ENCODE results near the gene PNPLA4. TPM values are rescaled to one million over a fixed set of nuclear protein-coding genes. Genes with fewer than 3 reads are reported as not detected.

The PNPLA4 gene
- total and polyA plus RNA-seq, 2 of the 4 experiments (the other 2 are of a cell fraction) = 14.3 to 15.7 TPM

DNA sequence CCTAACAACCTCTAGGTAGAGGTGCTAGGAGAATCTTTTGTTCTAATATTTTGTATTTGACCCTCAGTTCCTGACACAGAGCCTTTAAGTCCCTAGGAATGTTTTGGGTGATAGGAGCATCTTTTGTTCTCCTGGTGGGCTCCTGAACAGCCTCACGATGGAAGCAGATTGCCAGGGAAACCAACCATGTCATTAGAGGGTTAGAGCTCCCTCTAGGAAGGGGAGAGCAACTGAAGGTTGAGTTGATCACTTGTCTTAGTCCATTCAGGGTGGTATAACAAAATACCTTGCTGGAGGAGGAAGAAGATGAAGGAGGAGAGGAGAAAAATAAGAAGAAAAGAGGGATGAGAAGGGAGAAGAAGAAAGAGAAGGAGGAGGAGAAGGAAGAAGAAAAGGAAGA is 75.0 kb downstream of the PNPLA4 start:
- Histone ChIP-seq H3K23ac (ENCODE audit: low read depth, low read length) (no peak overlapping the region), H3K9ac (ENCODE audit: low read depth, low read length) (no peak overlapping the region), H2AFZ (replicated peaks; ENCODE audit: low read length, poor library complexity) (no peak overlapping the region), H3K4ac (ENCODE audit: low read depth, low read length) (no peak overlapping the region), H2BK15ac (ENCODE audit: low read depth, low read length) (no peak overlapping the region), H3K4me3 (ENCODE audit: insufficient read depth, low read depth, low read length) (no peak overlapping the region), H4K20me1 (ENCODE audit: insufficient read depth, low read length) (no peaks in the 10 kb centered on the region), H3K36me3 (ENCODE audit: control insufficient read depth, insufficient read depth, low read length) (no peaks in the 10 kb centered on the region), H2BK20ac (ENCODE audit: low read depth, low read length) (no peak overlapping the region), H3K18ac (ENCODE audit: low read depth, low read length) (no peak overlapping the region), H3K79me1 (ENCODE audit: low read depth in 1 of 2, low read length in 2 of 2) (no peaks in the 10 kb centered on the region), H3K14ac (replicated peaks; ENCODE audit: low read depth, low read length) (no peak overlapping the region), H4K5ac (ENCODE audit: low read depth, low read length) (no peak overlapping the region), H2AK5ac (ENCODE audit: low read depth, low read length) (no peak overlapping the region), H4K8ac (ENCODE audit: low read depth in 2 of 2, low read length in 2 of 2) (no peak overlapping the region), H3K56ac (ENCODE audit: extremely low read depth, insufficient read depth, low read length) (no peak overlapping the region), H3K9me1 (ENCODE audit: insufficient read depth, low read length) (no peaks in the 10 kb centered on the region), H3K27me3 (ENCODE audit: control insufficient read depth, insufficient read depth, low read length) (no peaks in the 10 kb centered on the region), H3K4me2 (ENCODE audit: low read depth, low read length) (no peak overlapping the region), H4K91ac (ENCODE audit: insufficient read depth, low read depth, low read length) (no peak overlapping the region), H2AK9ac (replicated peaks; ENCODE audit: low read depth, low read length, poor library complexity) (no peak overlapping the region), H3K4me1 (ENCODE audit: control insufficient read depth, insufficient read depth, low read length) (no peaks in the 10 kb centered on the region), H3K27ac (ENCODE audit: insufficient read depth, low read length) (no peak overlapping the region), H2BK120ac (ENCODE audit: low read depth, low read length) (no peak overlapping the region), H2BK5ac (ENCODE audit: low read depth, low read length, poor library complexity, severe bottlenecking) (no peak overlapping the region), H3K9me3 (ENCODE audit: control insufficient read depth, insufficient read depth, low read length) (no peaks in the 10 kb centered on the region)
- BruUV-seq (replicated peaks) = no TSS peak
- no CpG with 5 or more reads among the region's 1 CpG for WGBS, 2 experiments (ENCODE audit: extremely low coverage in 2 of 2, insufficient read length in 1 of 2)
- DNase-seq (no peak), ATAC-seq (ENCODE audit: low read depth) (no peak)
- POLR2A ChIA-PET (ENCODE audit: unreplicated experiment) = no interaction called here
- dilution Hi-C loops (cut with HindIII; ENCODE audit: low sequenced_read_pairs, unreplicated experiment) = no loop called here
- intact Hi-C loops (cut with micrococcal nuclease) = no loop called here
- in situ Hi-C loops (cut with MboI; ENCODE audit: low sequenced_read_pairs) = no loop called here
- TF ChIP-seq RCOR1 (IDR thresholded peaks at IDR 0.05; ENCODE audit: insufficient replicate concordance, low read length) (no peak), MAZ (IDR thresholded peaks at IDR 0.05; ENCODE audit: borderline replicate concordance, low read depth, low read length) (no peak), BHLHE40 (IDR thresholded peaks at IDR 0.05; ENCODE audit: low read depth, low read length) (no peak), FOS (IDR thresholded peaks at IDR 0.05; ENCODE audit: low read depth, low read length) (no peak), CHD1 (IDR thresholded peaks at IDR 0.05; ENCODE audit: low read depth, low read length) (no peak), MXI1 (IDR thresholded peaks at IDR 0.05; ENCODE audit: borderline replicate concordance, low read depth, low read length) (no peak), SMC3 (IDR thresholded peaks at IDR 0.05; ENCODE audit: low read depth, low read length) (no peak), MAFK (IDR thresholded peaks at IDR 0.05; ENCODE audit: low read depth, low read length) (no peak), RAD21 (IDR thresholded peaks at IDR 0.05; ENCODE audit: low read length) (no peak)
- TF ChIP-seq, protein P1, sequence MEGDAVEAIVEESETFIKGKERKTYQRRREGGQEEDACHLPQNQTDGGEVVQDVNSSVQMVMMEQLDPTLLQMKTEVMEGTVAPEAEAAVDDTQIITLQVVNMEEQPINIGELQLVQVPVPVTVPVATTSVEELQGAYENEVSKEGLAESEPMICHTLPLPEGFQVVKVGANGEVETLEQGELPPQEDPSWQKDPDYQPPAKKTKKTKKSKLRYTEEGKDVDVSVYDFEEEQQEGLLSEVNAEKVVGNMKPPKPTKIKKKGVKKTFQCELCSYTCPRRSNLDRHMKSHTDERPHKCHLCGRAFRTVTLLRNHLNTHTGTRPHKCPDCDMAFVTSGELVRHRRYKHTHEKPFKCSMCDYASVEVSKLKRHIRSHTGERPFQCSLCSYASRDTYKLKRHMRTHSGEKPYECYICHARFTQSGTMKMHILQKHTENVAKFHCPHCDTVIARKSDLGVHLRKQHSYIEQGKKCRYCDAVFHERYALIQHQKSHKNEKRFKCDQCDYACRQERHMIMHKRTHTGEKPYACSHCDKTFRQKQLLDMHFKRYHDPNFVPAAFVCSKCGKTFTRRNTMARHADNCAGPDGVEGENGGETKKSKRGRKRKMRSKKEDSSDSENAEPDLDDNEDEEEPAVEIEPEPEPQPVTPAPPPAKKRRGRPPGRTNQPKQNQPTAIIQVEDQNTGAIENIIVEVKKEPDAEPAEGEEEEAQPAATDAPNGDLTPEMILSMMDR (conservative IDR thresholded peaks at IDR 0.05; ENCODE audit: low read depth, low read length) = no peak
- TF ChIP-seq, protein P2, sequence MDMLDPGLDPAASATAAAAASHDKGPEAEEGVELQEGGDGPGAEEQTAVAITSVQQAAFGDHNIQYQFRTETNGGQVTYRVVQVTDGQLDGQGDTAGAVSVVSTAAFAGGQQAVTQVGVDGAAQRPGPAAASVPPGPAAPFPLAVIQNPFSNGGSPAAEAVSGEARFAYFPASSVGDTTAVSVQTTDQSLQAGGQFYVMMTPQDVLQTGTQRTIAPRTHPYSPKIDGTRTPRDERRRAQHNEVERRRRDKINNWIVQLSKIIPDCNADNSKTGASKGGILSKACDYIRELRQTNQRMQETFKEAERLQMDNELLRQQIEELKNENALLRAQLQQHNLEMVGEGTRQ (IDR thresholded peaks at IDR 0.05; ENCODE audit: low read depth, low read length) = no peak
- CTCF ChIA-PET = no interaction called here
